Measurements from ENCODE around the gene RAB34. TPM values are rescaled to one million over a fixed set of nuclear protein-coding genes. Genes with fewer than 3 reads are reported as not detected.

Gene RAB34
- total and polyA plus RNA-seq, 2 donors (not counting 3 experiments of a cell fraction or from before 2014, with no cell fraction given): 62.3 to 113 TPM

DNA sequence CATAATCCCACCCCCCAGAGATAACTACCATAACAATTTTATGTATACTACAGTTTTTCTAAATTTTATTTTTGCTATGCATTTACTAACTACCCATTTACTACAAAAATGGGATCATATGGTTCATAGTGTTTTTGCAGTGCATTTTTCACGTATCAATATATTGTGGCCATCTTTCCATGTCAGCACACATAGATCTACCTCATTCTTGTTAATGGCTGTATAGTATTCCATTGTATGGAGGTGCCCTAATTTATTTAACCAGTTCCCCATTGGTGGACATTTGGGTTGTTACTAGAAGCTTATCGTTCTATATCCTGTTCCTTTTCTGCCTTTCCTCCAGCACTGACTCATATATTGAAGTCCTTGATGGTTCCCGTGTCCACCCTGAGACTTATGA lies 28.7 kb downstream of the RAB34 start:
- Histone ChIP-seq H3K79me2 (ENCODE audit: control insufficient read depth, insufficient read depth, low read length) (no peaks in the 10 kb centered on the region), H3K4me2 (ENCODE audit: insufficient read depth, low read length) (no peak overlapping the region), H3K27ac (ENCODE audit: insufficient read depth, low read depth, low read length) (no peak overlapping the region), H3K9me3 (replicated peaks; ENCODE audit: control insufficient read depth, insufficient read depth, low read length) (no peaks in the 10 kb centered on the region), H3K4me3 (replicated peaks in 1 of 3; ENCODE audit: insufficient read depth in 1 of 3, low read depth in 1 of 3, low read length in 3 of 3) (no peak overlapping the region), H4K20me1 (replicated peaks; ENCODE audit: control insufficient read depth, extremely low read depth, insufficient read depth, low read length) (no peaks in the 10 kb centered on the region), H3K9me1 (replicated peaks; ENCODE audit: control insufficient read depth, extremely low read depth, insufficient read depth, low read length) (no peaks in the 10 kb centered on the region), H3K4me1 (ENCODE audit: control insufficient read depth, extremely low read depth, insufficient read depth, low read length) (no peaks in the 10 kb centered on the region), H3K36me3 (ENCODE audit: control insufficient read depth in 2 of 2, extremely low read depth in 1 of 2, insufficient read depth in 2 of 2, low read length in 2 of 2) (peaks cover 38 to 59% of the 10 kb centered on the region in 2 experiments), H2AFZ (ENCODE audit: low read depth, low read length) (no peak overlapping the region), H3K9ac (replicated peaks; ENCODE audit: extremely low read depth, insufficient read depth, low read length) (no peak overlapping the region), H3K27me3 (ENCODE audit: control insufficient read depth in 2 of 2, insufficient read depth in 2 of 2, low read length in 2 of 2) (no peaks in the 10 kb centered on the region)
- no peak for TF ChIP-seq MYC (IDR thresholded peaks at IDR 0.05; ENCODE audit: low read depth, low read length)
- TF ChIP-seq POLR2A (IDR thresholded peaks at IDR 0.05; ENCODE audit: low read depth, low read length): no peak
- no peak for TF ChIP-seq FOS (IDR thresholded peaks at IDR 0.05; ENCODE audit: borderline replicate concordance, insufficient read depth, low read length)
- no peak for TF ChIP-seq EZH2 (IDR thresholded peaks at IDR 0.05; ENCODE audit: borderline replicate concordance, low read depth, low read length, severe bottlenecking)
- no peak for TF ChIP-seq POLR2AphosphoS5 (IDR thresholded peaks at IDR 0.05; ENCODE audit: insufficient read depth, low read depth, low read length)
- intact Hi-C loops (cut with micrococcal nuclease): no loop called here
- DNase-seq (ENCODE audit: low read depth, low spot score) (no peak), FAIRE-seq (no peak)
- CTCF ChIA-PET: interaction anchor here (0.6 to 1.2 kb wide), 3 partner anchors 9 to 136 kb away, joined by 3 to 5 read pairs (median 3); no protein-coding TSS in a partner anchor
- POLR2A ChIA-PET: no interaction called here
- BruUV-seq (replicated peaks): no TSS peak
- dilution Hi-C loops (cut with MboI; ENCODE audit: extremely low pct_ligation_motif_present, low sequenced_read_pairs): no loop called here

DNA sequence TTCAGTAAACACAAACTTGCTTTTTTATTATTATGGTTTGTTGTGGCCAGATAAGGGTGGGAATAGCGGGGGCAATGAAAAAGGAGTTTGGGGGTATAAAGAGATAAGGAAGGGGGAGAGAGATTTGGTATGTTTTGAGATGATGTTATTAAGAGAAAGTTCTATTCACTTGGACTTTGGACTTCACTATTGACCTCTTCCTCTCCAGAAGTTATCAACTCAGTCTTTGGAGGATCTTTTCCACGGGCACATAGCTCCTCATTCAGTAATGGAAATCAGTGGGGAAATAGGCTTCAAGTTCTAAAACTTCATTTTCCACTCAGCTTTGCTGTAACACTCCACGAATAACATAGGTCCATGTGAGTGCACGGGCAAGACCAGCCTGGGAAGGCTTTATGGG lies 29.2 kb downstream of the RAB34 start:
- no peaks in the 10 kb centered on the region for H4K20me1 ChIP-seq (replicated peaks; ENCODE audit: control insufficient read depth, extremely low read depth, insufficient read depth, low read length)
- no peaks in the 10 kb centered on the region for H3K27me3 ChIP-seq (ENCODE audit: control insufficient read depth in 2 of 2, insufficient read depth in 2 of 2, low read length in 2 of 2)
- no peak overlapping the region for H2AFZ ChIP-seq (ENCODE audit: low read depth, low read length)
- no peak overlapping the region for H3K9ac ChIP-seq (replicated peaks; ENCODE audit: extremely low read depth, insufficient read depth, low read length)
- H3K9me1 ChIP-seq (replicated peaks; ENCODE audit: control insufficient read depth, extremely low read depth, insufficient read depth, low read length): no peaks in the 10 kb centered on the region
- H3K9me3 ChIP-seq (replicated peaks; ENCODE audit: control insufficient read depth, insufficient read depth, low read length): no peaks in the 10 kb centered on the region
- no peaks in the 10 kb centered on the region for H3K79me2 ChIP-seq (ENCODE audit: control insufficient read depth, insufficient read depth, low read length)
- no TSS peak for BruUV-seq (replicated peaks)
- TF ChIP-seq FOS (IDR thresholded peaks at IDR 0.05; ENCODE audit: borderline replicate concordance, insufficient read depth, low read length) (no peak), MYC (IDR thresholded peaks at IDR 0.05; ENCODE audit: low read depth, low read length) (no peak), EZH2 (IDR thresholded peaks at IDR 0.05; ENCODE audit: borderline replicate concordance, low read depth, low read length, severe bottlenecking) (no peak), POLR2A (IDR thresholded peaks at IDR 0.05; ENCODE audit: low read depth, low read length) (no peak), POLR2AphosphoS5 (IDR thresholded peaks at IDR 0.05; ENCODE audit: insufficient read depth, low read depth, low read length) (no peak), JUN (IDR thresholded peaks at IDR 0.05; ENCODE audit: borderline replicate concordance, insufficient read depth, insufficient read length, low read depth) (no peak), GATA2 (IDR thresholded peaks at IDR 0.05; ENCODE audit: insufficient read depth, insufficient read length, low read depth, low read length) (no peak)
- TF ChIP-seq, protein P1, sequence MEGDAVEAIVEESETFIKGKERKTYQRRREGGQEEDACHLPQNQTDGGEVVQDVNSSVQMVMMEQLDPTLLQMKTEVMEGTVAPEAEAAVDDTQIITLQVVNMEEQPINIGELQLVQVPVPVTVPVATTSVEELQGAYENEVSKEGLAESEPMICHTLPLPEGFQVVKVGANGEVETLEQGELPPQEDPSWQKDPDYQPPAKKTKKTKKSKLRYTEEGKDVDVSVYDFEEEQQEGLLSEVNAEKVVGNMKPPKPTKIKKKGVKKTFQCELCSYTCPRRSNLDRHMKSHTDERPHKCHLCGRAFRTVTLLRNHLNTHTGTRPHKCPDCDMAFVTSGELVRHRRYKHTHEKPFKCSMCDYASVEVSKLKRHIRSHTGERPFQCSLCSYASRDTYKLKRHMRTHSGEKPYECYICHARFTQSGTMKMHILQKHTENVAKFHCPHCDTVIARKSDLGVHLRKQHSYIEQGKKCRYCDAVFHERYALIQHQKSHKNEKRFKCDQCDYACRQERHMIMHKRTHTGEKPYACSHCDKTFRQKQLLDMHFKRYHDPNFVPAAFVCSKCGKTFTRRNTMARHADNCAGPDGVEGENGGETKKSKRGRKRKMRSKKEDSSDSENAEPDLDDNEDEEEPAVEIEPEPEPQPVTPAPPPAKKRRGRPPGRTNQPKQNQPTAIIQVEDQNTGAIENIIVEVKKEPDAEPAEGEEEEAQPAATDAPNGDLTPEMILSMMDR (IDR thresholded peaks at IDR 0.05; ENCODE audit: extremely low read depth in 1 of 2, insufficient read depth in 1 of 2, low read depth in 1 of 2, low read length in 2 of 2): no peak
- TF ChIP-seq, protein P2, sequence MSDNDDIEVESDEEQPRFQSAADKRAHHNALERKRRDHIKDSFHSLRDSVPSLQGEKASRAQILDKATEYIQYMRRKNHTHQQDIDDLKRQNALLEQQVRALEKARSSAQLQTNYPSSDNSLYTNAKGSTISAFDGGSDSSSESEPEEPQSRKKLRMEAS (IDR thresholded peaks at IDR 0.05; ENCODE audit: insufficient read depth, insufficient read length): no peak
- intact Hi-C loops (cut with micrococcal nuclease): no loop called here
- H3K36me3 ChIP-seq (ENCODE audit: control insufficient read depth in 2 of 2, extremely low read depth in 1 of 2, insufficient read depth in 2 of 2, low read length in 2 of 2): peaks cover 34 to 54% of the 10 kb centered on the region in 2 experiments
- no peak overlapping the region for H3K27ac ChIP-seq (ENCODE audit: insufficient read depth, low read depth, low read length)
- ChIA-PET CTCF (interaction anchor here (0.8 to 1.2 kb wide), 3 partner anchors 9 to 13 kb away, joined by 3 read pairs; no protein-coding TSS in a partner anchor), POLR2A (interaction anchor here (0.7 kb wide), 1 partner anchor 31 kb away, joined by 3 read pairs; the partner anchor contains the start of gene RPL23A)
- DNase-seq (ENCODE audit: low read depth, low spot score) (no peak), FAIRE-seq (no peak)
- dilution Hi-C loops (cut with MboI; ENCODE audit: extremely low pct_ligation_motif_present, low sequenced_read_pairs): no loop called here
- H3K4me2 ChIP-seq (ENCODE audit: insufficient read depth, low read length): no peak overlapping the region
- H3K4me3 ChIP-seq (replicated peaks in 1 of 3; ENCODE audit: insufficient read depth in 1 of 3, low read depth in 1 of 3, low read length in 3 of 3): no peak overlapping the region
- H3K4me1 ChIP-seq (ENCODE audit: control insufficient read depth, extremely low read depth, insufficient read depth, low read length): no peaks in the 10 kb centered on the region

Measured in endothelial cell of umbilical vein (primary cell).